Measurements from ENCODE around the gene THSD4.
"Not testable (repeated sequence)": the region's sequence is repeated elsewhere in the genome, so short reads cannot be mapped to it uniquely, and the experiment has no call there.

THSD4 gene

DNA sequence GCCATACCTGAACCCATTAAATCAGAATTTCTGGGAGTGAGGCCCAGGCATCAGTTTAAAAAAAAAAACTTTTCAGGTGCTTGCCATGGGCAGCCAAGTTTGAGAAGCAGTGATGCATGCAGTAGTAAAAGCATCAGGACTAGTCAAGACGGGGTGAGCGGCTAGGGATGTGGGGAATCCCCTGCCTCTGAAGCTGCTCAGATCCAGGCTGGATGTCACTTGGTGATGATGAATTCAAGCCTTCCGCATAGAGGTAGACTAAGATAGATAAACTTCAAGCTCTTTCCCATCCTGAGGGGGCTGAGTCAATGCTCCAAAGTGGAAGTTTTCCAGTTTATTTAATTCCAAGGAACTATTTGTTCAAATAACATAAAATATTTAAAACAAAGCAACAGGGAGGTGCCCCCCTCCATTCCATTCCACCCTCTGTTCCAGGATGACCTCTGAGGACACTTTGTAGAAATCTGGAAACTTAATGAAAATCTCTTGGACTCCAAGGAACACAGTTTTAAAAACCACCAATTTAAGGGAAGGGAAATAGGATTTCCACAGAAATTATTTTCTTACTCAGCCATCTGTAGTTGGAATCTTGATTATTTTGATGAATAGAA, 594.6 kb downstream of the THSD4 start:
- DNase-seq = no peak

- DNase-seq = no peak
These were observed 596.9 kb downstream of the THSD4 start for GRCh38 chr15:71712182-71712581.

DNA sequence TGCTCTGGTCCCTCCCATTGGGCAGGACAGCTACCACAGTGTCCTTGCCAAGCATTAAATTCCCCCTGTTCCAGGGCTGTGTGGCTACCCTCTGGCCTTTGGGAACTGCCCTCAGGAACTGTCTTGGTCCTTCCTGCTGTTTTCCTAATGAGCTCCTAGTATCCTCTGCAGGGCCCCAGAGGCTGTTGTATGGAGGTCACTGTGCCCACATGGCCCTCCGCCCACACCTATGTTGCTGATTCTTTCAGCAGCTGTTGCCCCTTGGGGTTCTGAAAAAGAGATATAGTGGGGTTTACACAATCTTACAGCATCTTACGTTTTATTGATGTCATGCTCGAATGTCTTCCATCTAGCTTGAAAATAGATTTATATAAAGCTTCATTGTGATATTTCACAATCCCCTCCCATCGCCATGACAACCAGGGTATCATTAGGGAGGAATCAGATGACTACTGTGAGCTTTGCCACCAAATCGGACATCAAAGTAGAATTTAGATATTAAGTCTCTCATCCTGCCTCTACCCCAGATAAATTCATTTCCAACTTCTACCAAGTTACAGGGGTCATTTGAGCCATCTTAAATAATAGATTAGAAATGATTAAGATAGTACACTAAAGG, 598.0 kb downstream of the THSD4 start:
- DNase-seq = no peak

GRCh38 chr15:71715914-71716313, 600.6 kb downstream of the THSD4 start:
- no peak for DNase-seq

- no peak for DNase-seq
These were observed 601.7 kb downstream of the THSD4 start for GRCh38 chr15:71716990-71717389.

DNA sequence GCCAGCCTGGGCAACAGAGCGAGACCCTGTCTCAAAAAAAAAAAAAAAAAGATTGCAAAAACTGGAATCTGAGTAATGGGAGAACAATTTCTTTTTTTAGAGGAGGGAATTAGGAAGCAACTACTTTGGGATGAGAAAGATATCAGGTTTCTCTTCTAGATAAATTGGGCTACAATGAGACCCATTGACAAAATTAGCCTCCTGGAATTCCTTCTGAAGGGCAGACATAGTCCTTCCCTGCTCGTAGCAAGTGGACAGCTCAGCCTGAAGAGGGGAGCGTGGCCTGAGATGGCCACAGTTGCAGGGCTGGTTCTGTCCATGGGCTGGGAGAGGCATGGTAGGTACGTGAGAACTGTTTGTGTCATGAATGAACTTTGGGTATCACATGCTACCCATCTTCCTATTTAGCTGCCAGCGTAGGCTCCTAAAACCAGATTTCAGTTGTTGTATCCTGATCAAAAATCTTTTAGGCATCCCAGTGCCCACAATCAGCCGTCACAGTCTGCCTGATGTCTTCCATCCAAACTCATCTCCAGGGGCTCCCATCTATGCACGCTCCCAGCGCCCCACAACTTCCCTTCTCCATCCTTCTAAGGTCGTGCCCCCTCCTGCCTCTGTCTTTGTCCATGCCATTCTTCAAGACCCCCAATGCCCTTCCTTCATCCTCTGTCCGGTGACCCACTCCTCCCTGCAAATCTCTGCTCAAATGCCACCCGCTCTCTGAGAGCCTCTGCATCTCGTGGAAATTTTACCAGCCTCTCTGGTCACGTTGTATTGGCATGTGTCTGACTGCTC, 603.0 kb downstream of the THSD4 start:
- no peak for DNase-seq

- no peak for DNase-seq
These were observed 608.1 kb downstream of the THSD4 start for GRCh38 chr15:71723344-71723743.

DNA sequence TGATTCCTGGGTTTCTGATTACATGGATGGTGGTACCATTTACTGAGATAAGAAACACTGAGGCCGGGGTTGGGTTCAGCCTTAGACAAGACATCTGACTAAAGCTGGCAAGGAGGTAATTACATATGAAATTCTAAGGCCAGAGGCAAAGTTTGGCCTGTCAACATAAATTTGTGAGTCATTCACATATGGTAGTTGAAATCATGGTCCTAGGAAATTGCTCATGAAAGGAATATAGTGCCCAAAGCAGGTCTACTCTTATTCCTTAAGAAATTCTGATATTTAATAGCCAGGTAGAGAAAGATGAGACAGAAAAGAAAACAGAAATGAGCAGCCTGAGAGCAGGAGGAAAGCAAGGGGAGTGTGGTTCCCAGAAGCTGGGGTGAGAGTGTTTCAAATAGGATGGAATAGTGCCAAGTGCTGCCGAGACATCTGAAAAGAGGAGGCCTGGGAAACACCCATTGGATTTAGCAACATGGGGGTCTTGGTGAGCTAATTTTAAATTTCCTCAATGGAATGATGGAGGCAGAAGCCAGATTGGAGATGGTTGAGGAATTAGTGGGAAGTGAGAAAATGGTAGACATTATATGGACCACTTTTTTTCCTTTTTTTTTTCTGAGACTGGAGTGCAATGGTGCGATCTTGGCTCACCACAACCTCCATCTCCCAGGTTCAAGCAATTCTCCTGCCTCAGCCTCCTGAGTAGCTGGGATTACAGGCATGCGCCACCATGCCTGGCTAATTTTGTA, 610.1 kb downstream of the THSD4 start:
- not testable (repeated sequence) for DNase-seq

GRCh38 chr15:71728881-71729280, 613.6 kb downstream of the THSD4 start:
- no peak for DNase-seq

DNA sequence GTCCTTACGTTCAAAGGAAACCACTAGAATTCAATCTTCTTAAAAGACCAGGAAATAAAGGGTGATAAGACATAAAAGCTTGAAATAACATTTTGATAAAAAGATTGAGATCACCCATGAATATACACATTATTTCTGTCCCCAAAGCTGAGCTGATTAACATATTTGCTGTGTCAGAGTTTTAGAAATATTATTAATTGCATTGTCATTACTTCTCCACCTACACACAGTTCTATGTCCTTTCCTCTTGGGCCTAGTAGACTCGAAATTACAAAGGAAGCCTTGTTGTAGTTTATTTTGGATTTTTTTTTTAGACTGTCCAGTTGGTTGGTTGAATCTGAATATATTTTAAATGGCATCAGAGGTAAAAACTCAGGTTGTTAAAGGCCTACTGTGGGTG, 614.0 kb downstream of the THSD4 start:
- no peak for DNase-seq

DNA sequence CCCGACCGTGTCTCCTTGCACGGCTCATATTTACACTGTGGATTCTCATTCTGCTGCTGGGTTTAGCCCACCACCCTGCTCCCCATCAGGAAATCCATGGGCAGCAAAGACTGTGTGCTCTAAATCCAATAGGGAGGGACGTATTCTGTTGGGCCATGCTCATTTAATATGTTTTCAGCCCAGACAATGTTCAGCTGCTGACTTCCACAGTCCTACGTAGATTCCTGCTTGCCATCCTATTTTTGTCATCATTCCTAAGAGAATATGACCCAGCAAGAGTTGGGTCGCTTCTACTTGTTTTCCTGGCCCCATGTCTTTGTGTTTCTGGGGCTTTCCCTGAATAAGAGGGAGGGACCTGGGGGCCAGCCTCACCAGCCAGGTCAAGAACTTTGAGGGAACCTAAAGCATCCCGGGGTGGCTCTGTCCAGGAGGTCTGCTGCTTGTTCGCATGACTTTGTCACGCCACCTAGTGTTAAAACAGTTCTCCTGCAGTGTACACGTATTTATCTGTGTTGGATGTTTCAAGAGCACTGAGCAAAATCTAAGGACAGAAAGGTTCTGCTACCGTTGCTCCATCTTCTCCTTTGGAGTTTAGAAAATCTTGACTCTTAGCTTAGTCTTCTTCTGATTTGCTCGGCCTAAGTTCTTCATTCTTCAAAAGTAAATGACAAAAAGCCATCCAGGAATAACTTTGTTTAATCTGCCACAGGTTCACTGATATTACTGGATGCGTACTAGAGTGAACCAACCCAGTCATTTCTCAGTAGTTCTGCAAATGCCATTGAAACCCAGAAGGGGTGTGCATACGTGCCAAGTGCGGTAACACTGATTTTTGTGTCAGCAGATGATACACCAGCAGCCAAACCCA, 615.2 kb downstream of the THSD4 start:
- DNase-seq = no peak

DNA sequence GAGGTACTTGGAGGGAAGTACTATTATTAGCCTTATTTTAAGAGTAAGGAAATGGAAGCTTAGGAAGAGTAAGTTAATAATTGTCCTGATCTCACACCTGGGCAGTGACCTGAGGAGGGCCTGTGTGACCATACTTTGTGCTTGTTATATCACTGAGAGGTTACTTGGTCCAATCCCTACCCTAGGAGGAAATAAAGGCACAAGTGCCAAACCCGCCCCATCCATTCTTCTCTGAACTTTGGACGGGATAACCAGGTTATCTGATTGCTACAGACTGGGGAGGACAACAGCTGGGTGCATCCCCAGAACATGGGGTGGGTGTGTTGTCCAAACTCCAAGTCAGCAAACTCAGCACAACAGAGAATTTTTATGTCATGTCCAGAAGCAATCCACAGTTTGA, 617.4 kb downstream of the THSD4 start:
- DNase-seq = no peak

DNA sequence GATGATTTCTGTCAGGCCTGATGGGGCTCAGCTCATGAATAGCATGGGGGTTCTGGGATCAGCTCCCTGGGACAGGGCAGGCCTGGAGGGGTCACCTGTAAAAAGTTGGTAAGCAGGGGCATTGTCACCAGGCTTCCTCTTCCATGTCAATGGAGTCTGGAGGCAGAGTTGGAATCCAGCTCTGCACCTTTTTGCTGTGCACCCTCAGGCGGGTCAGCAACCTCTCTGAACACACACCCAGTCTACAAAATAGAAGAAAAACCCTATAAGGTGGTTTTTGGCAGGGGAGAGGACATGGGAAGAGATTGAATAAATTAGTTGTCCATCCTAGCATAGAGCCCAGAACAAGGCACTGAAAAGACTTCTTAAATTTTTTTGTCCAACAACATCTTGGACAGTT, 617.9 kb downstream of the THSD4 start:
- DNase-seq = no peak

DNA sequence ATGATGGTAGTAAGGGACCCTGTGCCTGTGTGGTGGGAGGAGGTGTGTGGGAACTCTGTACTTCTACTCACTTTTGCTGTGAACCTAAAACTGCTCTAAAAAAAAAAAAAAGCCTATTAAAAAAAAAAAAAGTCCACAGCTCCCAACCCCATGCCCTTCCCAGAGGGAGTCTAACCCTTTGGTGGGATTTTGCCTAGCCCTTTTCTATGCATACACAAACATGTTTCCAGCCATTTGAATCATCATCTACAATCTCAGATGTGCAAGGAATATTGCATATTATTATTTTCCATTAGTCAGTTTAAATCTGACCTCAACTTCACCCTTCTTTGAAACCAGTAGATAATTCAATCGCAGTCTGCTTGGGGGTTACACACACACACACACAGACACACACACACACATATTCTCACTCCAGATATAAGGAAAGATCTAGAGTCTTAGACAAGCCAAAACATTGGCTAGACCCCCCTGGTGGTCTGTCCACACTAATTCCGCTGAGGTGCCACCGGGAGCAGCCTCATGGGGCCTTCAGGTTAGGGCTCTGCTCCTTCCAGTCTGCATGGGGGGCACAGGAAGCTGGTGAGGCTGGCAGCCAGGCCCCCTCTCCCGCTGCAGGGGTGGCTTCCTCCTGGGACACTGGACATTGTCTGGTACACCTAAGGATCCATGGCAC, 619.6 kb downstream of the THSD4 start:
- DNase-seq = no peak

DNA sequence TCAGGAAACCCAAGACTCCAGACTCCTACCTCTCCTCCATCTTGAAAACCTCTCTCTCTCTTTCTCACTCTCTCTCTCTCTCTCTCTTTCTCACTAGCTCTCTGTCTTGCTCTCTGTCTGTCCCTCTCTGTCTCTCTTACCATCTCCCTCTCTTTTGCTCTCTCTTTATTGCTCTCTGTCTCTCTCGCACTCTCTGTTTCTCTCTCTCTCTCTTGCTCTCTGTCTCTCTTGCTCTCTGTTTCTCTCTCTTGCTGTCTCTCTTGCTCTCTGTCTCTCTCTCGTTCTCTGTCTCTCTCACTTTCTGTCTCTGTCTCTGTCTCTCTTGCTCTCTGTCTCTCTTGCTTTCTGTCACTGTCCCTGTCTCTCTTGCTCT, 620.1 kb downstream of the THSD4 start:
- no peak for DNase-seq

DNA sequence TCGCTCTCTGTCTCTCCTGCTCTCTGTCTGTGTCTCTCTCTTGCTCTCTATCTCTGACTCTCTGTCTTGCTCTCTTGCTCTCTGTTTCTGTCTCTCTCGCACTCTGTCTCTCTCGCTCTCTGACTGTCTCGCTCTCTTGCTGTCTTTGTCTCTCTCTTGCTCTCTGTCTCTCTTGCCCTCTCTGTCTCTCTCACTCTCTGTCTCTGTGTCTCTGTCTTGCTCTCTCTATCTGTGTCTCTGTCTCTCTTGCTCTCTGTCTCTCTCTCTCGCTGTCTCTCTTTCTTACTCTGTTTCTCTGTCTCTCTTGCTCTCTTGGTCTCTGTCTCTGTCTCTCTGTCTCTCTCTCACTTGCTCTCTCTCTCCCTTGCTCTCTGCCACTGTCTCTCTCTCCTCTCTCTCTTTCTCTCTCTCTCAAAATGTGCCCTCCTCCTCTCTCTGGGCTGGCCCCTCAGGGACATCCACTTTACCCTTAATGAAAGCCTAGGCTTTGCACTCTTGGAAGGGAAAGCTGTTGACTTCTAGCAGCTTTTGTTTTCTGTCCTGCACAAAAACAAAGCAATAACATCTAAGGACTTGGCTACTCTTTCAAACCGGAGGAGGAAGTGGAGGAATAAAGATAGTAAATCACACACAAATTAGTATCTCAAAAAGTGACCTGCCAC, 621.1 kb downstream of the THSD4 start:
- DNase-seq = no peak

- DNase-seq = no peak
These were observed 622.5 kb downstream of the THSD4 start for GRCh38 chr15:71737761-71738160.

- no peak for DNase-seq
These were observed 624.1 kb downstream of the THSD4 start for GRCh38 chr15:71739355-71739754.

DNA sequence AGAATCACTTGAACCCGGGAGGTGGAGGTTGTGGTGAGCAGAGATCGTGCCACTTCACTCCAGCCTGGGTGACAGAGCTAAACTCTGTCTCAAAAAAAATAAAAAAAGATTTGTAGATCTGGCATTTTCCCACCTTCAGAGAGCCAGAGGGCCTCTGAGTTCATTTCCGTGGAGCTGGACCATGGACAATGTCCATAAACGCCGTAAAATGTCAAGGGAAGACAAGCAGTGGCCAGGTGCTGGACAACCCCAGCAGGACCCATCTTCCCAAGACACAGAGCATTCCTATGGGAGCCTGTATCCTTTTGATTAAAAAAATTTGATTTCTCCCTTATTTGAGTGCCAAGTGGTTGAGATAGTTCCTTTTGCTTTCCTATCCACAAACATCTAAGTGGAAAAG, 627.7 kb downstream of the THSD4 start:
- DNase-seq = no peak

DNA sequence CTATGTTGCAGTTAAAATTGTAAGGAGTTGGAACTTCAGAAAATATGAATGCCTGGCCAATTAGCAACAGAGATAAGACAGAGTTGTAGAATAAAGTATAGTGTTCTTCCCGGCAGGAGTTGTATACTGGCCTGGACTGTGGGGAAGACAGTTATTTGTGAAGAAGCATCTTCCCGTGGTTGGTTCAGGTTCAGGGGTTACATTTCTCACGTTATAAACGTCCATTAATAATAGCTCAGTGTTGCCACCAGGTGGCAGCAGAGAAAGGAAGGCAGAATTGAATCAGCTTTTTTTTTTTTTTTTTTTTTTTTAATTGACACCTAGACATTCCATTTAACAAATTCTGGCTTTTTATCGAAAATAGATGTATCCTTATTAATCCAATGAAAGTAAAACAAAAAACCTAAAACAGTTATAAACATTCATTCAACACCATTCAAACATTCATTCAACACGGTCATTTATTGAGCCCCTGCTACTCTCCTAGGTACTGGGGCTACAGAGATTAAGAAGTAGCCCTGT, 628.7 kb downstream of the THSD4 start:
- no peak for DNase-seq

DNA sequence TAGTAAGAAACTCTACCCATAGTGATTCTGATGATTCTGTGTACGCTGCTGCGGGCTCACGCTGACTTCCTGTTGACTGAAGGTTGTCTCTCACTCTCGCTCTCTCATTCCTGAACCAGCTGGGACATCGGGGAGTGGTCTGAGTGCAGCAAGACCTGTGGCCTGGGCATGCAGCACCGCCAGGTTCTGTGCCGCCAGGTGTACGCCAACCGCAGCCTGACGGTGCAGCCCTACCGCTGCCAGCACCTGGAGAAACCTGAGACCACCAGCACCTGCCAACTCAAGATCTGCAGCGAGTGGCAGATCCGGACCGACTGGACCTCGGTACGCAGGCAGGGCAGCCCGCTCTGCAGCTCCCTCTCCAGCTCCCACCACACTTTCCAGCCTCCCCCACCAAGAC, 631.4 kb downstream of the THSD4 start:
- DNase-seq = no peak

Data from cerebellar nuclear complex (tissue), 1 donor.